HG03571 (cell line): ENCODE measurements around the gene GSTO1.

Experiments
- ATAC-seq: cut with Tn5 transposase; IDR thresholded peaks from one replicate; pipeline ENCODE4 v1.9.1; 2021; ENCODE audit not compliant: unreplicated experiment

Gene GSTO1

DNA sequence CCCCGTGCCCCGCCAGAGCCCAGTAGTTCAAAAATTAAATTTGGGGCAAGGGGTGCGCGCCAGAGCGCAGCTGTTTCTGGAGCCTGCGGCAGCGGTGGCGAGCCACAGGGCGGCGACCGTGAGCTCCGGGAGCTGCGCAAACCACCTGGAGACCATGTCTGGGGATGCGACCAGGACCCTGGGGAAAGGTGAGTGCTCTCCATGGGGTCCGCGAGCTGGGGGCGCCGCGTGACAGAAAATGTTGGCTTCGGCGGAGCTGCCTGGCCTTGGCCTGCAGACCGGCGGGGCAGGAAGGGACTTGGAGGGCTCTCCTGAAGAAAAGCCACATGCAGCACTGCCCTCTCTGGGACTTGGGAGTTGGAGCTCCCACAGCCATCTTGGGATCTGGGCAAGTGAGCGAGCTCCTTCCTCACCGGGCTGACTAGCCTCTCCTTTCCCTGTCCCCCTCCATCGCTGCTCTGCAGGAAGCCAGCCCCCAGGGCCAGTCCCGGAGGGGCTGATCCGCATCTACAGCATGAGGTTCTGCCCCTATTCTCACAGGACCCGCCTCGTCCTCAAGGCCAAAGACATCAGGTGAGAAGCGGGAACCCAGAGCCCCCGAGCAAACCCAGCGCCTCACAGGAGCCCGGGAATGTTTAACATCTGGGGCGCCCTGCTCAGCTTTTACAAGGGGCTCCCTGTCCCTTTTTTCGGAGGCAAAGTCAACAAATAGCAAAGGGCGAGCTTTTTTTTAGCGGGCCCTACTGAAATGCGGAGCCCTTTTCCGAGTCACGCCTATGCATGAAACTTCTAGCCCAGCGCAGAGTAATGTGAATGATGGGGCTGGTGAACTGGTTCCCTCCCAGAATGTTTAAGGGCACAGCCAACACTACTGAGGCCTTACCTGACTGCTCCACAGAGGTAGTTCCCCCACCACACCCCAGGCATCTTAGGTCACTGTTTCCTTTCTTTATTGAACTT, 20.4 kb downstream of the GSTO1 start:
- no peak for ATAC-seq

DNA sequence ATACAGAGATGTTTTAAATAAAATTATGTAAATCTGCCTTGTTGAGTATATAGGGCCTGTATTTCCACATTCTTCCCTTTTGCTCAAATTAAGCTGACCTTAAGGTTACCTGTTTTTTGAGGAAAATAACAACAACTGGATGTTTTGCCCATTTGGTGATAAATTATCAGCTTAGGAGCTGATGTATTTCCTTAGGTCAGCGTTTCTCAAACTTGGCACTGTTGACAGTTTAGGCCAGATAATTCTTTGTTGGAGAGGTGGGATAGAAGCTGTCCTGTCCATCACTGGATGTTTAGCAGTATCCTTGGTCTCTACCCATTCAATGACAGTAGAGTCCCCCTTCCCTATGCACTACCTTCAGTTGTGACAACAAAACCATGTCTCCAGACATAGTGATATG, 21.5 kb downstream of the GSTO1 start:
- ATAC-seq, result no peak

DNA sequence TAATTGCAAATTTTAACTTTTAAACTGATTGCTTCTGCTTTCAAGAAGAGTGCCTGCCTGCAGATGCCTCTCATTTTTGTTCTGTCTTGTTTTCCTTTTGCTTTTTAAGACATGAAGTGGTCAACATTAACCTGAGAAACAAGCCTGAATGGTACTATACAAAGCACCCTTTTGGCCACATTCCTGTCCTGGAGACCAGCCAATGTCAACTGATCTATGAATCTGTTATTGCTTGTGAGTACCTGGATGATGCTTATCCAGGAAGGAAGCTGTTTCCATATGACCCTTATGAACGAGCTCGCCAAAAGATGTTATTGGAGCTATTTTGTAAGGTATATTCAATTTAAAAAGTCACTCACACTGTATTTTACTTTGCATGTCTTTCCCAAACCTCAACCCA, 23.1 kb downstream of the GSTO1 start:
- no peak for ATAC-seq

DNA sequence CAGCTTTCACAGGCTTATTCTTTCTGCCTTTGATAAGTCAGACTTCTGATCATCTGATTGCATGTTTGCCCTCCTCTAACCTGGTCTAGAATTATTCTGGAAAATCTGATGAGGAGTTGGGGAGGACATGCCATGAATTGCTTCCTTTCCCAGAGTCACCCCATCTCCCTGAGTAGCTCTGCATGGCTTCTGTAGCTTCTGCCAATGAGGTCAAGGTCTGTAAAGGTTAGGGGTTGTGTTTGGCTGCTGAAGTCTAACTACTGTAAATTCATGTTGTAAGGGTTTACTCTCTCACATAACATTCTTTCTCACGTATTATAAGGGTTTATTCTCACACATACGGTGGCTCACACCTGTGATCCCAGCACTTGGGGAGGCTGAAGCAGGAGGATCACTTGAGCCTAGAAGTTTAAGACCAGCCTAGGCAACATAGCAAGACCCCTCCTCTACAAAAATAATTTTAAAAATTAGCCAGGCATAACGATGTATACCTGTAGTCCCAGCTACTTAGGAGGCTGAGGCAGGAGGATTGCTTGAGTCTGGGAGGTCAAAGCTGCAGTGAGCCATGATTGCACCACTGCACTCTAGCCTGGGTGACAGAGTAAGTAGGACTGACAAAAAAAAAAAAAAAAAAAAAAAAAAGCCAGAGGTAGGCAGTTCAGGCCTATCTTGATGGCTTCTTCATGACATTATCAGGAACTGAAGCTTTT, 25.0 kb downstream of the GSTO1 start:
- no peak for ATAC-seq

DNA sequence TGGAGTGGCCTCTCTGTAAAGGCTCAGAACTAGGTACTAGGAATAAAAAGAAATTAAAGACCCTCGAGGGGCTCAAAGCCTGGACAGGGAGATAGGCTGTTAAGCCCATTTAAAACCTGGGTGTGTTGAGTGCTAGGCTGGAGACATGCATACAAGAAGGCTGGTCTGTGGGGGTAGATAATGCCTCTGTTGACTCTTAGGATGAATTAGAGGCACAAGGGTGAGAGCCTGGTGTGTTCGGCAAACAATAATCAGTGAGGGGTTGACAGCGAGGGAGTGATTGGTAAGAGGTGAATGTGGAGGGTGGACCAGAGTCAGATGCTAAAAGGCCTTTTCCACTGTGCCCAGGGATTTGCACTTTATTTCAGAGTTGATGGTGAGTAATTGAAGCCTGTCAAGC, 27.0 kb downstream of the GSTO1 start:
- no peak for ATAC-seq

DNA sequence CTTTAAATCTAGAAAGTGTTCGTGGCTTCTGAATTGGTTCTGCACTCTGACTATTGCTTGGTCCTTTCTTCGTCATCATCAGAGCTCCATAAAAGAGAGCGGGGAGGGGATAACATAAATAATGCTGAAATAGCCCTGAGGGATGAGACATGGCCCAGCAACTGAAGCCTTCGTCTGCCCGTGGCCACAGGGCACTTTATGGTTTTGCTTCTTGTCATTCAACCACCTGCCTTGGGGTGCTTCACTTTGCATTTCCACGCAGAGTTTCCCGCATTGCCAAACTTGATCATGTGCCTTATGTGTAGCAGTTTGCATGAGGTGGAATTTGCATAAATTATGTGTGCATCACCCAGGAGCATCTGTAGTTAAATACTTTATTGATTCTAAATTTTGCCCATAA, 30.2 kb downstream of the GSTO1 start:
- no peak for ATAC-seq

DNA sequence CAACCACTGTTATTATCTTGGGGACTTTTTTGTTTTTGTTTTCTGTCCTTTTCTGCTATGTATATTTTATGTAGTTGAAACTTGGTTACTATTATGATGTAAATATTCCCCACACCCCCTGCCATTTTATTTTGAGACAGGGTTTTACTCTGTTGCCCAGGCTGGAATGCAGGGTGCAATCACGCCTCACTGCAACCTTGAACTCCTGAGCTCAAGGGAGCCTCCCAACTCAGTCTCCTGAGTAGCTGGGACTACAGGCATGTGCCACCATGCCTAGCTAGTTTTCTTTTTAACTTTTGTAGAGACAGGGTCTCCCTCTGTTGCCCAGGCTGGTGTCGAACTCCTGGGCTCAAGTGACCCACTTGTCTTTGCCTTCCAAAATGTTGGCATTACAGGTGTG, 32.2 kb downstream of the GSTO1 start:
- no peak for ATAC-seq

DNA sequence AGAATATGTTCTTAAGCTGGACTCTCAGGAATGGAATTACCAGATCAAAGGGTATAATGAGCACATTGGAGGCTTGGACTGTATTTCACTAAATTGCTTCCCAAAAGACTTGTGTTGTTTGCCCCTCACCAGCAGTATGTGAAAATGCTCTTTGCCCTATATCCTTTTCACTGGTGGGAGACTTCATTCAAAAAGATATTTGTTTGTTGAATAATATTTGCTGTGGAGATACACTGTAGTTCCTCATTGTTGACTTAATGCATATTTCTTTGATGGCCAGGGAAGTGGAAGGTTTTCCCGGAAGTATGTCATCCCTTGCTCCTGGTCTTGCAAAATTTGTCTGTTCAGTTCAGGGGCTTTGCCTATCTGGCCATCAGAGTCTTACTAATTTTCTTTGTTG, 33.7 kb downstream of the GSTO1 start:
- ATAC-seq, result no peak

DNA sequence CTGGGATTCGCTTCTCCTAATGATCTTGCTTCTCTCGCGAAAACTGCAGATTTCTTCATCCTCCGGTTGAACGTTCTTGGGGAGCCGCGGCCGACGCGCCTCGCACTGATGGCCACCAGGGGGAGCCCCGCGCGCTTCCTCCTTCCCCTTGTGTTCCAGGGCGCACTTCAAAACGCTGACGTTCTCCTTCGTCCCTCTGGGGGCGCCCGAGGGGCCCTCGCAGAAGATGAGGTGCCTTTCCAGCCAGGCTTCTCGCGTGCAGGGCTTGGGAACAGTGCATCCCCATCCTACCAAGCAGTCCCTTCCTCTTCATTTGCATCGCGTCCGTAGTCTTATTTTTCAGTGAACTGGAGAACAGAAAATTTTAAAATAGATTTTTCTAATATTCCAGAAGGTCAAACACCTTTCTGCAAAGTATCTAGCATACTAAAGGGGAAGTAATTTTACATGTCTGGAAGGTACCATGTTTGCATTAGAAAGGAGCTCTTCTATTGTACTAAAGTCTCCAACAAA, 36.8 kb downstream of the GSTO1 start:
- peak; percentile 100 for ATAC-seq

DNA sequence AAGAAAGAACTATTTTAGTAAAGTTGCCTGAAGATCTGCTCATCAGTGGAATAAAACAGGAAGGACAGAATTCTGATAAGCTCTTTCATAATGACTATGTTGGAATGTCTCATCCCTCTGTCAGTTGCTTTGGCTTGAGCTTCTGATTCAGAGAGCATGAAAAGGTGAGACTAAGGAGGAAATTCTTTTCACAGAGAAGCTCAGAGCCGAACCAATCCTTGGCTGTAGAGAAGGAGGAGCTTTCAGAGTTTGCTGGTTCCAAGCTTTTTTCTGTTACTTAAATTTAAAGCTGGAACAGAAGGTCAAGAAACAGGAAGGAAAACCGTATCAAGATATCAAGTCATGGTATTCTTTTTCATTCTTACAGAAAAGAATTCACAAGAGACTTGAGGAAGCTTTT, 38.3 kb downstream of the GSTO1 start:
- ATAC-seq, result no peak

DNA sequence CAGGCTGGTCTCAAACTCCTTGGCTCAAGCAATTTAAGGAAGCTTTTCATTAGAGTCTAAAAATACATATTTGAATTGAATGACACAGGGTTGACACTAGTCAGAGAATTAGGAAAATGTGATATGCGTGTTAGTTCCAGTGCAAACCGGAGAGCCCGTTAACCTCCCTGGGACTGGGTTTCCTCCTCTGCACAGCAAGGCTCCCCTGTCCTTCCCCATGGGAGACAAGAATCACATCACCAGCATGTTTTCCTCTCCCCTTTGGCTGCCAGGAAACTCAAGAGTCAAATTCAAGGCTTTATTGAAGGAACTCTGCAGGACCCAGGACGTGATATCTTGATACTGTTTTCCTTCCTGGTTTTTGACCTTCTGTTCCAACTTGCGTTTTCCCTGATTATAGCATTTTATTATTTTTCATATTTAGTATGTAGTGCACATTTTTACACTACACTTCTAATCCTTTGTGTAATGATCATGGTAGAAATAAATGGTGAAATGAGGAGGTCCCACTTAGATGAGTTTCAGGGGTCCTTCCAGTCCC, 39.2 kb downstream of the GSTO1 start:
- ATAC-seq, result no peak

DNA sequence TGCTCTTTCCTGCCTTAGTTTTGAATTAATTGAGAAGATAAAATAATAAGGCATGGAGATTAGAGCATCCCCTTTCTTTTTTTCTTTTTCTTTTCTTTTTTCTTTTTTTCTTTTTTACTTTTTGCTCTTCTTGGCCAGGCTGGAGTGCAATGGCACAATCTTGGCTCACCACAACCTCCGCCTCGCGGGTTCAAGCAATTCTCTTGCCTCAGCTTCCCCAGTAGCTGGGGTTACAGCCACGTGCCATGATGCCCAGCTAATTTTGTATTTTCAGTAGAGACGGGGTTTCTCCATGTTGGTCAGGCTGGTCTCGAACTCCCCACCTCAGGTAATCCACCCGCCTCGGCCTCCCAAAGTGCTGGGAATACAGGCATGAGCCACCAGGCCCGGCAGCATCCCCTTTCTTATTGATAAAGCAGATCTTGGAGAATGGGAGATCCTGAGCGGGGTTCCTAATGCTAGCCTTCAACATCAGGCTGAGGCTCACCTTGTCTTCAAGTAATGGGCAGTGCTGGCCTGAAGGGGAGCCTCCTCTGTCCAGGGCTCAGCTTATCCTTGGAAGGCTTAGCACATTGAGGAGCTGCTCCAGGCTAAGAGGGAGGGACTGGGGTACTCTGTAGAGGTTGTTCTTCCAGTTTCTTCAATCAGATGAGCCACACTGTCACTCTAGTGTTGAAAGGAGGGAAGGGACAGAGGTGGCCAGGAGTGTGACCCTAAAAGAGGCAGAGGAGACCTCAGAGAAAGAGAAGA, 42.2 kb downstream of the GSTO1 start:
- no peak for ATAC-seq

DNA sequence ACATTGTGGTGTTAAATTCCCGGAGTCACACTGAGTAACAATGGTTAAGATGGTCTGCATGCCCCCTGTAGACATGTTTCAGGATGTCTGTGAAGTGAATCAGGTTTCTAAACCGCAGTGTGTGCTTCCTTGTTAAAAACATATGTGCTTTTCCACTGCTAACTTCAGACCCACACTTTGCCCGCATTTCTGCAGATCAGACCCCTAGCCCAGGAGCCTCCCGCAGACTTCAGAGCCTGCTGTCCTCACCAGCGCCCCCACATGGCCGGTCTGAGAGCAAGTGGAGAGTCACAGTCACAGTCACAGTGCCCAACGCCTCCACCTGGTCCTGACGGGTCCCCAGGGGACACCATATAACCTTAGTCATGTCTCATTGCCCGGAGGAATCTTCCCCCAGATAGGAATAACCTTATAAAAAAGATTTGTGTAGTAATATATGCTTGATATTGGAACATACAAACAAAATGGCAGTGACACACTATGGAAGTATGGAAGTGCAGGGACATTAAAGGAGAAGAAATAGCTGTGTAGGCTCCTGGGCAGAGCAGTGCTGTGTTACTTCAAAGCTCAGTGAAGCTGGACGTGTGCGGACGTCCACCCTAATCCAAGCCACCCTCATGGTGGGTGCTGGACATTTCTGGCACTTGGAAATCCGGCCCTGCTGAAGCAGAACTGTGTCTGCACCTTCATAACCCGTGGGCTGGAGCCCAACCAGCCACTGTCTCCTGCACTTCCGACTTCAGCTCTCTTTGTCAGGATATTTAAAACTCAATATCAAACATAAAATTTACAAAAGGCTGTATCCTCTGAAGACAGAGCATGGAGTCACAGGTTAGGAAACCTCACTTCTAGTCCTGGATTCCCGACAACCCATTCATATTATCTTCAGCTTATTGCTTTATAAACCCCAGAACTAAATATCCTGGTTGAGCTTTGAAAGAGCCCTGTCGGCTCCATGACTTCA, 43.3 kb downstream of the GSTO1 start:
- ATAC-seq, result no peak

DNA sequence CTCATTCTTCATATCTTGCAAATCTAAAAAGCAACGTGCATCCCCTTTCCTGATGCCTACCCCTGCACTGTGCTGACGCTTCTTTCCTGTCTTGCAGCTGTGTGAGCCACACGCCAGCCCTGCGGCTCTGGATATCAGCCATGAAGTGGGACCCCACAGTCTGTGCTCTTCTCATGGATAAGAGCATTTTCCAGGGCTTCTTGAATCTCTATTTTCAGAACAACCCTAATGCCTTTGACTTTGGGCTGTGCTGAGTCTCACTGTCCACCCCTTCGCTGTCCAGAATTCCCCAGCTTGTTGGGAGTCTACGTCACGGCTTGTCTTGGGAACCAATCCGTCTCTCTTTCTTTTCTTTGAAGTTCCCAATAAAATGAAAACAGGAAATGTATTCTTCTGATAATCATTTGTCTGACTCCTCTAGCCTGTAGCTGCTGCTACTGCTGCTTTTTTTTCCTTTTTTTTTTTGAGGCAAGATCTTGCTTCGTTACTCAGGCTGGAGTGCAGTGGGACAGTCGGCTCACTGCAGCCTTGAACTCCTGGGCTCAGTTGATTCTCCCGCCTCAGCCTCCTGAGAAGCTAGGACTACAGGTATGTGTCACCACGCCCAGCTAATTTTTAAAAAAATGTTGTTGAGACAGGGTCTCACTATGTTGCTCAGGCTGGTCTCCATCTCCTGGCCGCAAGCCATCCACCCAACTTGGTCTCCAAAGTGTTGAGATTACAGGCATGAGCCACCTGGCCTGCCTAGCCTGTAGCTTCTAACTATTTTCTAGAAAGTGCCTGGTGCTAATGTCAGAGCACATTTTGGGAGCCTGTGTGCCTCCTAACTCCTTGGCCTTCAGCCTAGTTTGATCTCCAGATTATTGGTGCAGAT, 44.6 kb downstream of the GSTO1 start:
- ATAC-seq, result no peak

DNA sequence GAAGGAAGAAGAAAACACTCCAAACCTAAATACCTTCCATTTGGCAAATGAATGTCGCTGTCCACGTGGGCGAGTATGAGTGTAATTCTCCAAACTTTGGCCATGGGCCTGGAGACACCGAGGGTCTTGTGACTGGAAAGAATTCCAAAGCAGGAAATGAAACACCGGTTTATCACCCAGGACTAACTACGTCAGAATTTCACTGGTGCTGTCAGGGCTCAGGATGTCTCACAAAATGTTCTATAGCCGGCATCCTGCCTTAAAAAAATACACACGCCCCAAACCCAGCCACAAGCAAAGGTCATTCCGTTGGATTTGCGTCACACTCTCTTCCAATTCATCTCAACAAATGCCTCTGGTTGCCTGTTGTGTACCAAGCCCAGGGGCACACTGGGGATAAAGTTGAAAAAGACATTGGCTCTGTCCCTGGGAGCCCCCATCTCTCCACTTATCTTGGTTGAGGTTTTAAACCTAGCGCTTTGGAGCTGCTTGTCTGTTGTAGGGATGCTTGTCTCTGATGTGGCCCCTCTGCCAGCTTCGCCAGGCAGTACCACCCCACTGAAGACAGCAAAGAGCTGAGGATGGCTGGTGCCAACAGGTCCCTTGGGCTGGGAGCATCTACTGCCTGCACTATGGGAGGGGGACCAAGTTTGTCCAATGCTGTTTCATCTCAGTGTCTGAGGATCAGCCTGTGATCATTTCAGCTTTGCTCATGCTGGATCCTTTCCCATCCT, 45.5 kb downstream of the GSTO1 start:
- ATAC-seq, result no peak

DNA sequence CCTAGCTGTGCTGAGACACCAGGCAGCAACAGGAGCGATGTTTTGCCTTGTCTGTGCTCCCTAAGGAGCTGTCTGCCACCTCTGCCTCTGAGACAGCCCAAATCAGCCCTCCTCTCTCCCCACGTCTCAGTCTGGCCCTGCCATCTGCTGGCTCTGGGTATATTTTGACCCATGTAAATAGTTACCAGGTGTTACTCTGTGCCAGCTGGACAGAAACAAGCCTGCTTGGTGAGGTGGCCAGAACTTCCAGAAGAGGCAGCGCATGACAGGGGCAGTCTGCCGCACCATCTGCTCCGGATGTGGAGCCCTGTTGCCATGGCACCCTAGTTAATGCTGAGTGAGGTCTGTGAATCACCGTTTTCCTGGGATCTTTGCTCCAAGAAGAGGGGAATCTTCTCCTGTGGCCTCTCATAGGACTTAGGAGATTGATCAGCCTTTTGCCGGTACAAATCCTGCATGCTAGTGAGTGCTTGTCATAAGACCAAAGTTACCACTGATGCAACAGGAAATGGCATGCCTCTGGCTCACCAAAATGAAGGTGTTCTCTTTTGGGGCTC, 46.1 kb downstream of the GSTO1 start:
- ATAC-seq, result no peak

DNA sequence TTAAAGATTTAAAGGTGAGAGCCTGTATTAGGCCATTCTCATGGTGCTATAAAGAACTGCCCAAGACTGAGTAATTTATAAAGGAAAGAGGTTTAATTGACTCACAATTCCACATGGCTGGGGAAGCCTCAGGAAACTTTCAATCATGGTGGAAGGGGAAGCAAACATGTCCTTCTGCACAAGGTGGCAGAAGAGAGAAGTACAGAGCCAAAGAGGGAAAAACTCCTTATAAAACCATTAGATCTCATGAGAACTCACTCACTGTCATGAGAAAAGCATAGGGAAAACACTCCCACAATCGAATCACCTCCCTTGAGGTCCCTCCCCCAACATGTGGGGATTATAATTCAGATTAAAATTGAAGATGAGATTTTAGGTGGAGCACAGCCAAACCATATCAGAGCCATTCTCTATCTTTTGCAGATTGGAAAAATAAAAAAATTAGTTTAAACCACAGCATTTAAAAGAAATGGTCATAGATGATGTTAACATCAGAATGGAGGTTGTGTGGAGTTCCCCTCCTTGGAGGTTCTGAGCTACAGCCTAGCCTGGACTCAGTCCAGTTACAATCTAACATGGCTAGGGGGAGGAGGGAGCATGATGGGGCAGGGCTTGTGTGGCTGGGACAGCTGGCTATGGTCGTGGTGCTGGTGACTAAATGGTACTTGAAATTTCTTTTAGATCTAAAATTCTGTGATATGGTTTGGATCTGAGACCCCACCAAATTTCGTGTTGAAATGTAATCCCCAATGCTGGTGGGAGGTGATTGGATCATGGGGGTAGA, 47.4 kb downstream of the GSTO1 start:
- ATAC-seq, result no peak
